COR-L47 (cell line): ENCODE results near the gene KLHL36.
"Not testable (repeated sequence)": the region's sequence is repeated elsewhere in the genome, so short reads cannot be mapped to it uniquely, and the experiment has no call there.

Experiments
- DNase-seq: peaks from one replicate; lab custom pipeline; 2025; lab: John Stamatoyannopoulos, UW

KLHL36 gene

DNA sequence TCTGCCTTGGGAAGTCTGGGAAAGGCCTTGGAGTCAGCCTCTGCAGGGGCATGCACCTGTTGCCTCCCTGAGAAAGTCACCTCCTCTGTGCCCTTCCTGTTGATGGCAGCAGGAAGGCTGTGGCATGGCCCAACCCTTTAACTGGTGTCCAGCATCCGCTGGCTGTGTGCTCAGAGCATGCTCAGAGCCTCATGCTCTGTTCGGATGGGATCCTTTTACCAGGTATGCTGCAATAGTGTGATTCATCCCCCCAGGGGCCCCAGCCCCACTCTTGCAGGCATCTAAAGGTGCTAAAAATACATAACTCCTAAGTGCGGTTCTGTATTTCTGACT lies 24.9 kb downstream of the KLHL36 start:
- DNase-seq = no peak

DNA sequence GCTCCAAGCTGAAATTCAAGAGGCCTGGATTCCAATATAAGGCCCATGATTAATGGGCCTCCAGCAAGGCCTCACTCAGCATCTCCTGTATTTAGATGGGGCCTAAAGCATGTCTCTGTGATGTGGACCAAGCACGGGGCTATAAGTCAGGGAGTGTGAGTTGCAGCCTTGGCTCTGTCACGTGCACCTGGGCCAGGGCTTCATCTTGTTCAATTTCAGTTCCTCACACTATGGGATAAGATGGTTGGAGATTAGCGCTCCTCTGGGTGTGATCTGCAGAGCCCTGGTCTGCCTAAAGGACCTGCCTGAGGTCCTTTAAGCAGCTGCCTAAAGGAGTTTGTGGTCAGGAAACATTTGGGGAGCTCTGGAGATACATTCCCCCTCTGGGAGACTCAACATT lies 25.2 kb downstream of the KLHL36 start:
- no peak for DNase-seq

DNA sequence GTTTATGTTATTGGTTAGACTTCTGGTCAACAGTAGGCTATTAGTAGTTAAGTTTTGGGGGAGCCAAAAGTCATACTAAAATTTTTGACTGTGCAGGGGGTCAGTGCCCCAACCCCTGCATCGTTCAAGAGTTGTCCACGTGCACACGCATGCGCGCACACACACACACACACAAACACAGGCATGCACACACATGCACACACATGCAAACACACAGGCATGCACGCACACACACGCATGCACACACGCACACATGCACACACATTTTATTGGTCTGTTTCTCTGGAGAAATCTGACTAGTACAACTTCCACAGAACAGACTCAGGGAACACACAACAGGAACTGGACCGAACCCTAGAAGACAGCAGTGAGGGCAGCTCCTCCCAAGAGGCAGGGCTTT lies 27.1 kb downstream of the KLHL36 start:
- no peak for DNase-seq

DNA sequence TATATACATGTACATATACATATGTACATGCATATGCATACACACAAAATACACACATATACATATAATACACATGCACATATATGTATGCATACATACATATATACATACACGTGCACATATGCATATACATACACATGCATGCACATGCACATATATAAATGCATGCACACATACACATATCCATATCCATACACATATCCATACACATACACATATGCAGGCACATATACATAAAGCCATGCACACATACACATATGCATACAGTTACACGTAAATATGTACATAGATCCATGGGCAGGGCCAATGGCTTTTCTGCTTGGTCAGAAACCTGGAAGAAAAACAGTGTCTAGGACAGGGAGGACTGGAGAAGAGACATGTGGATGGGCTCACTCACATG lies 27.6 kb downstream of the KLHL36 start:
- no peak for DNase-seq

DNA sequence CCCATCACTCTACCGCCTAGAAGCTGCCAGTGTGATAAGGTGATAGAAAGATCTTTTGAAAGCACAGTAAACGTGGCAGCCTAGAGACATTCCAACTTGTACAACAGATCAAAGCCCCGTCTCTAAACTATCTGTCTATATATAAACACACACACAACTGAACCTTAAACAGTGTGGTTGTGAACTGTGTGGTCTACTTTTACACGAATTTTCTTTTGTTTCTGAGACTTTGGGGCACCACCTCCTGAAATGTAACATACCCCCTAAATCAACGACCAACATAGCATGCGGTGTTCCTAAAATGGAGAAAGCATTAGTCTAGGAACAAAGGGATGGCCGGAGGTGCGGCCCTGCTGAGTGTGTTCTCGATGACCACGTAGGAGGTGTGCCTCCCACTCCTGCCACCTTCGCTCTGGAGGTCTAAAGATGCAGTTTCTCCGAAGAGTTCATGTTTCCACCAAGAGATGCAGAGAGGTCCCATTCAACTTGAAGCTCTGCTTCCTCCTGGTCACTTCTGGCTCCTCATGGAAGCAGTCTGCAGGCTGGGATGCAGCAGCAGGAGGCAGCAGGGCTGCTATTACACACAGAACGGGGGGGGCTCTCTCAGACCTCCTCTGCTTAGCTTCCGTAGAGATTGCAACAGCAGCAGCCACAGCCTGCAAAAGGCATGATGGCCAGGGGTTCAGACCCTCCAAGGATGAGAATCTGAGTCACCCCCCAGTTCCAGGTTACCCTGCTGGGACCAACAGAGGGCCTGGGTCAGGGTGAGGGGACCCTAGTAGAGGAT lies 28.9 kb downstream of the KLHL36 start:
- DNase-seq = no peak

DNA sequence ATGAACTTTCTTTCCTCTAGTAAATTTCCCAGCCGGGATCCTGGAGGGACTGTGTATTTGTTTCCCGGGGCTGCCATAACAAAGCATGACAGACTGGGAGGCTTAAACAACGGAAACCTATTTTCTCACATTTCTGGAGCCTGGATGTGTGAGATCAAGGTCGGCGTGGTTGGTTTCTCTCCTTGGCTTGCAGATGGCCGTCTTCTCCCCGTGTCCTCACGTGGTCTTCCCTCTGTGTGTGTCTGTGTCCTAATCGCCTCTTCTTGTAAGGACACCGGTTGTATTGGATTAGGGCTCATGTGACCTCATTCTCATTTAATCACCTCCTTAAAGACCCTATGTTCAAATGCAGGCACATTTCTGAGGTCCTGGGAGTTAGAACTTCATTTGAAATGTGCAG lies 29.5 kb downstream of the KLHL36 start:
- DNase-seq = no peak

DNA sequence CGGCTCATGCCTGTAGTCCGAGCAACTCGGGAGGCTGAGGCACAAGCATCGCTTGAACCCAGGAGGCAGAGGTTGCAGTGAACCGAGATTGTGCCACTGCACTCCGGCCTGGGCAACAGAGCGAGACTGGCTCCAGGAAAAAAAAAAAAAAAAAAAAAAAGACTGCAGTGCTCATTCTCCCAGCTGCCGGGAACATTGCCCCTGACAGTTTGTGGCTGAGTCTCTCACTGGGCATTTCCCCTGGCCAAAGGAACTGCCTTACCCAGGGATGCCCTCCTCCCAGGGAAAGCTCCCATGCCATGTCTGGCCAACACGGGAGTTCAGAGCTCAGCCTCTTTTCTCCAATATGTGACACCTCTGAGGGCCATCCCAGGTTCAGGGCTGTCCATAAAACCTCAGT lies 30.2 kb downstream of the KLHL36 start:
- no peak for DNase-seq

DNA sequence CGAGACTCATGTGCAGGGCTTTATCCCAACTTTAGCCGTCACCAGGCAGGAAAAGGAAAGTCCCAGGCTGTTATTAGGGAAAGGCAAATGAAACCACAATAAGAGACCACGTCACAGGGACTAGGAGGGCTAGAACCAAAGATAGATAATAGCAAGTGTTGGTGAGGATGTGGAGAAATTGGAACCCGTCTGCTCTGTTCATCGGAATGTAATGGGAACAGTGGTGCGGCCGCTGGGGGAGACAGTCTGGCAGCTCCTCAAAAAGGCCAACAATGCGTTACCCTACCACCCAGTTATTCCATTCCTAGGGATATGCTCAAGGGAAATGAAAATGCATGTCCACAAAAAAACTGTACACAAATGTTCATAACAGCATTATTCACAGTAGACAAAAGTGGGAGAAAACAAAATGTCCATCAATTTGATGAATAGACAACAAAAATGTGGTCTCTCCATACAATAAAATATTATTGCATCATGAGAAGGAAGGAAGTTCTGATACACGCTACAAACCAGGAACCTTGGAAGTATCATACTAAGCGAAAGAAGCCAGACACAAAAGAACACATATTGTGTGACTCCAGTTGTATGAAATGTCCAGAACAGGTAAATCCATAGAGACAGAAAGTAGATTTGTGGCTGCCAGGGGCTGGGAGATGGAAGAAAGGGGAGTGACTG lies 32.0 kb downstream of the KLHL36 start:
- DNase-seq = no peak

DNA sequence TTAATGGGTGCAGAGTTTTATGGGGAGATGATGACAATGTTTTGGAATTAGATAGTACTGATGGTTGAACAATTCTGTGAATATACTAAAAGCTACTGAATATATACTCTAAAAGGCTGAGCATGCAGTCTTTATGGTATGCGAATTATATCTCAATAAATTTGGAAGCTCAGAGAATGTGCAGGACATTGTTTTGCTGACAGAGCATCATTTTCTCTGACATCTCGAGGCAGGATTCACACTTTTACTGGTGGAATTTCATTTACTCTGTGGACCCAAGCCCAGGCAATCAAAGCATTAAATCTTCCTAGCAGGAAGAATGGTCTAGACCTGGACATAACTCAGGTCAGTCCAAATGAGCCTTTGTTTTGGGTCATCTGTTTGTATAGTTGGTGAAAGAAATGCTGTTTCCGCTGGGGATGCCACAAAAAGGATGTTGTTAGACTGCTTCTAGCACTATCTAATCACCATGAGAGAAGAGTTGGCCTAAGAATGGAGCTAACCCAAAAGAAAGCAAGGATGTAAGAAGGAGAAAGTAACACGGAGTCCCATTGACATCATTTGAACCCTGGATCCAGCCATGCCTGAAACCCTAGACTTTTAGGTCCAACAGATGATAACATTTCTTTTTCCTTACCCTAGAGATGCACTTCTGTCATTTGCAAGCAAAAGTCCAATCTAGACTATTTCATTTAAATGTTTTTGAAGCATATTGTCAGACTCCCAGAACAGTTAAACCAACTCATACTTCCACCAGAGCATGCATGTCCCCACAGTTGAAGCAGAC lies 32.7 kb downstream of the KLHL36 start:
- DNase-seq = no peak

DNA sequence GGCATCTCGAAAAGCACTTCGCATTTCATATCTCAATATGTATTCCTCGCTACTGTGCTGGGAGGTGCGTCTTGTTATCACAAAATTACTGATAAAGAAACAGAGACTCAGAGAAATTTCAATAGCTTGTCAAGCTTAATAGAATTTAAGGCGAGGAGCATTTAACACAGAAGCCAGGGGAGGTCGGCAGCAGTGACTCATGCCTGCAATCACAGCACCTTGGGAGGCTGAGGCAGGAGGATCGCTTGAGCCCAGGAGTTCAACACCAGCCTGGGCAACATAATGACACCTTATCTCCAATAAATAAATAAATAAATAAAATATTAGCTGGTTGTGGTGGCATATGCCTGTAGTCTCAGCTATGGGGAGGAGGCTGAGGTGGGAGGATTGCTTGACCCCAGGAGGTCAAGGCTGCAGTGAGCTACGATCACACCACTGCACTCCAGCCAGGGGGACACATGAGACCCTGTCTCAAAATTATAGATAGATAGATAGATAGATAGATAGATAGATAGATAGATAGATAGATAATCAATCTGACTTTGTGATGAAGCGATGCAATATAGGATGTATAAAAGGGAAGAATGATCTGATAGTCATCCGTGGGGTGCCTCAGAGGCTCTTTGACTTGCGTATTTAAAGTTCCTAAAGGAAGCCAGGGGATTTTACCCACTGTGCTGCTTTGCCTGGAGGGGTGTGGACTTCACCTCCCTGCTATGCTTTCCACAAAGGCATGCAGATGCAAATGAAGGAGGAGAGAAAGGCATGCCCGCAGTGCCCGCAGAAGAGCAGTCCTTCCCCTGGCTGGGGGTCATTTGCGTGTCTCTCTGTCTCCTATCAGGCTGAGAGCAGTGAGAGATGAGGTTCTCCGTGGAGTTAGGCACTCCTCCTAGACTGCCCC lies 35.6 kb downstream of the KLHL36 start:
- DNase-seq = no peak

DNA sequence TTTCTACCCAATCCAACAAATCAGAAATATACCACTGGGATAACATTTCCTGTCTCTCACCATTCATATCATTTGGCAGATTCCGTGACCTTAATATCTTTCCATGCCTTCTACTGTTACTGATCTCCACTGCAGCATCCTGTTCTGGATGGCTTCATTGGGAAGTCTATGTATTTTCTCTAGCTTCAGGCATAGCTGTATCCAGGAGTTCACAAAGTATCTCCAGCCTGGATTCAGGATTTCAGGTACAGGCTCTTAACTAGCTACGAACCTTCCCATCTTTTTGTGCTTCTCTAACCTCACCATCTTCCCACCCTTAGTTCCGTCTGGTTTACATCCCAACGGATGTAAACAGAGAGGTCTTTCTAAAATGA lies 36.3 kb downstream of the KLHL36 start:
- no peak for DNase-seq

DNA sequence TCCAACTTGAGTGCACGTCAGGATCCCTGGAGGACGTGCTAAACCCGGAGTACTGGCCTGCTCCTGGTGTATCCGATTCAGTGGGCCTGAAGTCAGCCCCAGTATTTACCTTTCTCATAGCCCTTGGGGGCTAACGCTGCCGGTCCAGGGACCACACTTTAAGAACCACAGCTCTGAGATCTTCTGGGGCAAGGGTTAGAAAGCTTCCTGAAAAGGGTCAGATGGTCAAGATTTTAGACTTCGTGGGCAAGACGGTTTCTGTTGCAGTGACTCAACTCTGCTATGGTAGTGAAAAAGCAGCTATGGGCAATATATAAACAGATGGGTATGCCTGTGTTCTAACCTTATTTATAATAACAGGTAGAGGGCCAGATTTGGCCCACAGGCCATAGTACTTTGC lies 36.9 kb downstream of the KLHL36 start:
- DNase-seq = no peak

DNA sequence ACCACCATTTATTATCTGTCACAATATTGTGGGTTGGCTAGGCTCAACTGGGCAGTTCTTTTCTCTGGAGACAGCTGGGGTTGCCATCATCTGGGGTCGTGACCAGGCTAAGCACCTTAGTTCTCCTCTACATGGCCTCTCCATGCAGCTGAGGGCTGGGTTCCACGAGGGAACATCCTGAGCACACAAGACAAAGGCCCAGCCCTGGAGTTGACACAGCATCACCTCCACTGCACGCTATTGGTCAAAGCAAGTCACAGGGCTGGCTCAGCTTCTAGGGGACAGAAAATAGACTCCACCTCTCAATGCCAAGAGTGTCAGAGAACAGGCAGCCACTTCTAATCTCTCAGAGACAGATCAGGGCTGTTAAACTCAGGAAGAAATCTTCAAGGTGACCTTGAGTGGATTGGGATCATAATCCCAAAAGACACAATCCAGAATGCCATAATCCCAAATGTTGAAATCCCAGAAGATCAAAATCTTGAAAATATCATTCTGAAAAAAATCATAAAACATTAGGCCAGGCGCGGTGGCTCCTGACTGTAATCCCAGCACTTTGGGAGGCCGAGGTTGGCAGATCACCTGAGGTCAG lies 38.5 kb downstream of the KLHL36 start:
- DNase-seq = no peak

DNA sequence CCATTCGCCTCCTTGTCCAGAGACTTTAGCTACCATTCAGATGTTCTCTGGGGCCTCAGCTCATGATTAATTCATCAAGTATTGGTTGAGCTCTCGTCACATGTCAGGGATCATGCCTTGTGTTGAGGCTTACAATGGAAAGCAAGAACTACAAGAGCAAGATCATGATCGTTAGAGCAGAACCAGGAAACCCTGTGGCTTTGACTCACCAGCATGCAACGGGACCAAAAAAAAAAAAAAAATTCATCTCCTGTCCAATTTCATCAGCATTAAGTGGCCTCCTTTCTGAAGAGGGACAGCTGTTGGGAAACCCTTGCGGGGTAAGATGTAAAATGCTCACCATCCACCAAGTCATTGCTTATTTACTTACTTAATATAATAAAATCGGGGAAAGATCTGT lies 39.4 kb downstream of the KLHL36 start:
- DNase-seq = no peak

DNA sequence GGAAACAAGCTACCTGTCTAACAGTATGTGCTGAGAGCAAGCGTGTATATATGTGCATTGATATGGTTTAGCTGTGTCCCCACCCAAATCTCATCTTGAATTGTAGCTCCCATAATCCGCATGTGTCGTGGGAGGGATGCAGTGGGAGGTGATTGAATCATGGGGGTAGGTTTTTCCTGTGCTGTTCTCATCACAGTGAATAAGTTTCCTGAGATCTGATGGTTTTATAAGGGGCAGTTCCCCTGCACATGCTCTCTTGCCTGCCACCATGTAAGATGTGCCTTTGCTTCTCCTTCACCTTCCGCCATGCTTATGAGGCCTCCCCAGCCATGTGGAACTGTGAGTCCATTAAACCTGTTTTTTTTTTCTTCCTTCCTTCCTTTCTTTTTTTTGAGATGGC lies 39.9 kb downstream of the KLHL36 start:
- DNase-seq = not testable (repeated sequence)

DNA sequence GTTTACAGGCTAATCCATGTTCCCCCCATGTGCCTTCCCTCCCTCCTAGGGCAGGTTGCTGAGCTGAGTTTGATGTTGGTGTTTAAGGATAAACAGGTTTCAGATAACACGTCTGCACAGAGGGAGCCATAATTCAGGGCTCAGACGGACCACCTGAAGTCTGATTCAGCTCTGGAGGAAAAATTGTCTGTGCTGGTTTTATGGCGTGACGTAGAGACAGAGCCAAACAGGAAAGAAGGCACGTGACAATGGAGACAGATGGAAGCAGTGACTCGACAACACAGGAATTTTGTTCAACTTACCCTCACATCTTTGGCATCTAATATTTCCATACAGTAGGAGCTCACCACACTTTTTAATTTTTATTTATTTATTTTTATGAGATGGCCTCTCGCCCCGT lies 40.8 kb downstream of the KLHL36 start:
- DNase-seq = no peak

DNA sequence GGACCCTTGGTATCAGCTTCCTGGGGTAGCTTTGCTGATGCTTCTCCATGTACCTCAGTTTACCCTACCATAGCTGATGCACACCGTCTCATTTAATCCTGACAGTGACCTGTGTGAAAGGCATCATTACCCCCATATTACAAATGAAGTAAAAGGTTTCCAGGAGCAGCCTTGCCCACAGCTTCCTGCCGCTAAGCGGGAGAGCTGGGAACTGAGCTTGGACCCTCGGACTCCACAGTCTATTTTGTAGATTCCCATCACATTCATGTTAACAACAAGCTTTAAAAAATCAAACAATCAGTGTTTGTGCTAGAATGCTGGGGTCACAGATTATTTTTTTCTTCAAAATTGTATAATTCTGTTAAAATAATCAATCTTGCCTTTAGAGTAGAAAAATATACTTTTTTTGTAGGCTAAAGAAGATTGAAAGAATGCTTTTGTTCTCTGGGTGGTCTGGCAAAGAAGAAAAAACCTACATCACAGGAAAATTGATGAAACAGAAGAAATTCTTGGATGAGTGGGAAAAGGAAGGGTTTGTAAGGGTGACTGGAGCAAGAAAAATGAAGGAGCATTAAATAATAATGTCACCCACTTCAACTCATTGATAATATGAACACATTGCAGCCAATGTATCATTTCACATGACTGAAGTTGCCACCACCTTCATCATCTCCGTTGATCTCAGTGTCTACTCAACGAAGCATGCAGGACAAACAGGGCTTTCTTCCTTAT lies 41.9 kb downstream of the KLHL36 start:
- no peak for DNase-seq

DNA sequence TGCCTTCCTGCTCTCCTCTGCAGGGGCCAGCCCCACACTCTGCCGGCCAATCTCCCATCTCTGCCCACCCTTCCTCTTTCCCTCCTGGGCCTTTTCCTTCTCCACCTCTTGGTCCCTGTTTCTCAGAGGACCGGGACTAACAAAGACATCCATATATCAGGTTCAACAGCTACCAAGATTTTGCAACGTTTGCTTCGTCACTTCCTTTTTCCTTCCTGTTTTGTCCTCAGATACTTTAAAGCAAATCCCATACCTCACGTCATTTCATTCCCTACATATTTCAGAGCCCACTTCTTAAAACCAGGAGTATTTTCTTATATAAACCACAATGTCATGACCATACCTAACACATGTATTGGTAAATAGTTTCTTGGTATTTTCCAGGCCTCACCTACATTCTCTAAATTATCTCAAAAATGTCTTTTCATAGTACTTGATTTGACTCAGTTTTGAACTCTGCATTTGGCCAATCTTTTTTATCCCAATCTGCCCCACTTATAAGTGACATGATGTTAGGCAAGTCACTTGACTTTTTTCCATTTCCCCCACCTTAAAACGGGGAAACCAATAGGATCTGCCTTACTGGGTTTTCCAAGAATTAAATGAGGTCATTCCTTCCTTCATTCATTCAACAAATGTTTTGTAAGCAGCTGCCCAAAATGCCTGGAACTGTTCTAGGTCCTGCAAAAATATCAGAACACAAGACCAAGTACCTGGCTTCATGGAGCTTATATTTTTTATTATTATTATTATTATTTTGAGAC lies 44.3 kb downstream of the KLHL36 start:
- DNase-seq = no peak

DNA sequence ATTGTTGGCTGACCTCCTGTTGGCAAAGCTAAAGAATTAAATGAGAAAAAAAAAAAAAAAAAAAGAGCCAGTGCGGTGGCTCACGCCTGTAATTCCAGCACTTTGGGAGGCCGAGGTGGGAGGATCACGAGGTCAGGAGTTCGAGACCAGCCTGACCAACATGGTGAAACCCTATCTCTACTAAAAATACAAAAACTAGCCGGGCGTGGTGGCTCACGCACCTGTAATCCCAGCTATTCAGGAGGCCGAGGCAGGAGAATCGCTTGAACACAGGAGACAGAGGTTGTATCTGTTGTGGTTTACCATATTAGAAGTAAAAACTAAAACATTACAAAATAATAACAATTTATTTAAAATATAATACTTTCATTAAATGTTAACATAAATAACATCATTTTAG lies 45.6 kb downstream of the KLHL36 start:
- not testable (repeated sequence) for DNase-seq

DNA sequence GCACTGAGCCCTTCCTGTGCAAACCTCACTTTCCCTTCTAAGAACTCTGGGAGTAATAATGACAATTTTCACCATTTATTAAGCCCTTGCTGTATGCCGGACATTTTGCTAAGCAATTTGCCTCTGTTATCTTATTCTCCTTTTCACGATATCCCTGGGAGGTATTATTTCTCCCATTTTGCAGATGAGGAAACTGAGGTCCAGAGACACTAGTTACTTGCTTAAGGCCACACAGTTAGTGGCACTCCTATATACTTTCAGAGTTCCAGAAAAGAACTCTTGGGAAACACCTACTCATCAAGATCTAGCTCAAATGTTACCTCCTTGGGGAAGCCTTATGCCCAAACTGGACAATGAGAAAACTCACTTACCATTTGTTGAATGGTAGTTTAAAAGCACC lies 46.7 kb downstream of the KLHL36 start:
- DNase-seq = no peak
